Activated naive CD8-positive, alpha-beta T cell treated with anti-CD3 and anti-CD28 coated beads, Interleukin-2, amount 10 ng/mL, durations not matched to agents 7 days and 5 days (primary cell): ENCODE measurements around the gene VSX1. TPM values are rescaled to one million over a fixed set of nuclear protein-coding genes. Genes with fewer than 3 reads are reported as not detected.

ENCODE experiments used
- ATAC-seq: fragments of 150-1000 bp; cut with Tn5 transposase; one replicate; pipeline ENCODE4 v1.10.0; 2021; ENCODE audit warnings: low read depth, moderate library complexity
- POLR2A ChIA-PET: fragments of 350-600 bp; sonication (Branson Sonifier 250); formaldehyde crosslinking; loops from one replicate; lab custom pipeline; 2021; ENCODE audit warnings: antibody characterized with exemption; lab: Charles Lee
- DNase-seq: peaks from one replicate; pipeline ENCODE4 v3.0.0; 2021
- H3K27ac Mint-ChIP-seq: one replicate; pipeline ENCODE4 v1.8.0; 2022; ENCODE audit warnings: mild to moderate bottlenecking, mixed read lengths
- H3K27me3 Mint-ChIP-seq: one replicate; pipeline ENCODE4 v1.8.0; 2022; ENCODE audit warnings: mild to moderate bottlenecking, moderate library complexity, mixed read lengths
- H3K36me3 Mint-ChIP-seq: one replicate; pipeline ENCODE4 v1.8.0; 2021; ENCODE audit warnings: mild to moderate bottlenecking, mixed read lengths
- H3K4me1 Mint-ChIP-seq: one replicate; pipeline ENCODE4 v1.8.0; 2021; ENCODE audit warnings: mixed read lengths
- H3K4me3 Mint-ChIP-seq: one replicate; pipeline ENCODE4 v1.8.0; 2022; ENCODE audit warnings: mild to moderate bottlenecking, moderate library complexity, mixed read lengths
- H3K9me3 Mint-ChIP-seq: one replicate; pipeline ENCODE4 v1.8.0; 2021; ENCODE audit warnings: mixed read lengths
- total RNA-seq, 2 experiments: library from RNA; stranded (reverse); gene quantifications; one replicate each; pipeline ENCODE4 v1.2.3, GENCODE V29; 2021

Gene VSX1
- total RNA-seq, 2 experiments from 2014 or later = not detected

DNA sequence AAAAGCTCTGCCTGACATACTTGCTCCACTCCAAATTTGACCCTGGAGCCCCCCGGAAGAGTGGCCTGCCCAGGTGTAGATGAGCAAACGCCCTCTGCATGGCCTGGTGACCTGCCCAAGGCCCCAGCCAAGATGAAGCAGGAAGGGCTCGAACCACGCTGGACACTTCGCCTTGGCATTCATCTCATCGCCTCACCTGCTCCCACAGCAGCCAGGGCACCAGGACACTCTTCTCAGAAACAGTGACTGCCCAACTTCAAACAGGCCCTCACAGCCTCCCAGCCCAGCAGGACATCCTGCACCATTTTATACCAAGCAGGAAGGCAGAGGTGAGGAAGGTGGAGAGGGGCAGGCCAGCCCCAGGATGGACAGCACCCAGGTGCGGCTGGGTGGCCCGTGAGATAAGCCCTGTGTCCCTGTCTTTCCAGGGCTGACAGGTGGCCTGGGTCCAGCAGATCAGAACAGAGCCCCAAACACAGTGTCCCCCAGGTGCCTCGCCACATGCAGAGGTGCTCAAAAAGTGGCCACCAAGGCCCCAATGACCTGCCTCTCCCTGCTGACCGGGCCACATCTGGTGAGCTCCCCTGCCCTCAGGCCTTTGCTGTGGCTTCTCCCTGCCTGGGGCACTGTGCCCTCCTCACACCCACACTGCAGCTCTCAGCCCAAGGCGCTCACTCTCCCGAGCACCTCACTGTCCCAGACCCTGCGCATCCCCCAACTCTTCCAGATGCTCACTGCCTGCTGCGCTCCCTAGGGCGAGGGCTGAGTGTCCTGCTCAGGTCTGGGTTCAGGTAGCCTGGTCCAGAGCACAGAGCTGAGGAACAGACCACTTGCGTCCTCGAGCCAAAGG lies 31.2 kb downstream of the VSX1 start:
- DNase-seq (peak; percentile 19), ATAC-seq (no peak)
- POLR2A ChIA-PET = no interaction called here
- Mint-ChIP-seq H3K27me3 (no peaks in the 10 kb centered on the region), H3K4me3 (no peak overlapping the region), H3K9me3 (no peaks in the 10 kb centered on the region), H3K36me3 (peaks cover 16% of the 10 kb centered on the region), H3K4me1 (peaks cover 37% of the 10 kb centered on the region), H3K27ac (peak overlapping the region; percentile 45)

DNA sequence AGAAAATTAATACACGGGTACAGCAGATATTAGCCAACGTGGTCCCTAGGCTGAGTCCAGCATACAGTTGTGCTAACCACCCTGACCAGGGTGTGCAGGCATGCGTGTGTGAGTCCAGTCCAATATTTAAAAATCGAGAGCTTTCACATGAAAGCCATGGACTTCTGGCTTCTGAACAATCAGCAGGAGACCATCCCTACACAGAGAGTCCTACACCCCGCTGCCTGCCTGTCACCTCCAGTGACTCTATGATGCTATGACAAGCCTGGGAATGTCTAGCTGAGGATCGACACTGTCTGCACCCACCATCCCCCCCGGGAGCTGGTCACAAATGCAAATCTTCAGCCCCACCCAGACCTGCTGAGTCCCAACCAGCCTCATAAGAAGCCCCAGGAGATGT lies 31.9 kb downstream of the VSX1 start:
- POLR2A ChIA-PET = interaction anchor here (1.0 kb wide), 1 partner anchor 12 kb away, joined by 3 read pairs; no protein-coding TSS in a partner anchor
- Mint-ChIP-seq H3K9me3 (no peaks in the 10 kb centered on the region), H3K4me1 (peaks cover 35% of the 10 kb centered on the region), H3K27ac (no peak overlapping the region), H3K36me3 (peaks cover 15% of the 10 kb centered on the region), H3K27me3 (no peaks in the 10 kb centered on the region), H3K4me3 (no peak overlapping the region)
- ATAC-seq (no peak), DNase-seq (no peak)

DNA sequence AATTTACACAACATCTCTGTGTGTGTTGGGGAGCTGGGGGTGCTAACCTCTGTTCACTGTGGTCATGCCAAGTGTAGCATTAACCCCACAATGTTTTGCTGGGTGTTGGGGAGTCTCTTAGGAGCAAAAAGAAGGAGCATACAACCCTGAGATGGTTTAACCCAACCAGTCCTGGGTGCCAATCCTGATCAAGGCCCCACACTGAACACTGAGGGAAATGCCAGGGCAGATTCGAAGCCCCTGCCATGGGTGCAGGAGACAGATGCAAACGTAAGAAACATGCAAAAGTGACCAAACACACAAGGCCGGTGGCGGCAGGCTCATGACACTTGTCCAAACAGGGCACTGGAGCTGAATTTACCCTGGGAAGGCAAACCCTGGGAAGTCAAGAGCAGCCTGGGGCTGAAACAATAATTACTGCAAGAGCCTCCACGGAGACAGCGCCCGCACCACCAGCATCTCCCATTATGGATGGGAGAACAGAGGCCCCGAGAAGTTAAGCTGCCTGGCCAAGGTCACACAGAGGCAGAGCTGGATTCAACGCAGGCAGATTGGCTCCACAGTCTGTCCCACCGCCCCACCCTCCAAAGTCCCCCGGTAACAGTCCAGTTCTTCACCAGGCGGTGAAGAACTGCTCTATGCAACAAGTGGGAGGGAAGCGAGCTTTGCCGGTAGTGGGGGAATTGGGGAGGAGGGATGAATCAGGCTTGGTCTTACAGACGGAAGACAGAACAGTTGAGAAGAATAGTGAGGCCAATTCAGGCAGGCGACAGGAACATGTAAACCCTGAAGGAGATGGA lies 32.5 kb downstream of the VSX1 start:
- peak; percentile 15 for DNase-seq
- Mint-ChIP-seq H3K4me1 (peaks cover 29% of the 10 kb centered on the region), H3K27ac (no peak overlapping the region), H3K36me3 (peaks cover 9% of the 10 kb centered on the region), H3K9me3 (no peaks in the 10 kb centered on the region), H3K4me3 (no peak overlapping the region), H3K27me3 (no peaks in the 10 kb centered on the region)
- no peak for ATAC-seq
- POLR2A ChIA-PET = interaction anchor here (1.0 kb wide), 1 partner anchor 12 kb away, joined by 3 read pairs; no protein-coding TSS in a partner anchor

DNA sequence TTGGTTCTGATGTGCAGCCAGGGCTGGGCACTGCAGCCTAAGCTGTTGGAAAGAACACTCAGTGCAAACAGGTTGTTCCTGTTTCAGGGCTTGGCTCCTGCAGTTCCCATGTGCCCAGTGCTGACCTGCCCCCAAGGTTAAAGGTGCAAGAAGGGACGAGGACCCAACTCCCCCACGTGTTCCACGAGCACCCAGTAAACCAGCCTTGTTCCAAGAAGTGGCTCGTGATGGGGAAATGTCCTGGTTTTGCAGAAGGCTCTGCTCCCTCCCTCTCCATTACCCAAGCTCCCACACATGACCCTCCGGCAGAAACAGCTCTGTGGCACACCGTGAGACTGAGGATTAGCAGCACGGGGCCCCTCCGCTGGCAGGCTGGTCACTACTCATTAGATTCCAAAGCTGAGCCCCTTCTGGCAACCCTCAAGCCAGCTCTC lies 33.4 kb downstream of the VSX1 start:
- Mint-ChIP-seq H3K36me3 (peaks cover 8% of the 10 kb centered on the region), H3K4me1 (peaks cover 21% of the 10 kb centered on the region)

DNA sequence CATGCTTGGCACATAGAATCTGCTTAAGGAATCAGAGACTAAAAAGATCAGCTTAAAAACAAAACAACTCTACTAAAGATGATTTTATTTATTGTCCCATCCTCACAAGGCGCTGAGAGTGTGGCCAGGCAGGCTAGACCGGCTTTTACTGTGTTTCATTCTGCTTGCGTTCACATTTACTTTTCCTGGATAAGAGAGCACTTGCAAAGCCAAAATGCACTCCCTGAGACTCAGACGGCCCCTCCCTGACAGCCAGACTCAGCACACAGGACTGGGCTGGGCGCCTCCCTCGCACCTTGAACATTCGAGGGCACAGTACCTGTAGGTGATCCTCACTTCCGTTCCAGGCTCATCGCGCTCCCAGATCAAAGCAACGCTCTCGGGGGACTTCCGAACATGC lies 34.2 kb downstream of the VSX1 start:
- peaks cover 8% of the 10 kb centered on the region for H3K36me3 Mint-ChIP-seq
- no peak for ATAC-seq
- no peak overlapping the region for H3K4me3 Mint-ChIP-seq
- H3K9me3 Mint-ChIP-seq = no peaks in the 10 kb centered on the region
- peaks cover 21% of the 10 kb centered on the region for H3K4me1 Mint-ChIP-seq
- no peak for DNase-seq
- no peaks in the 10 kb centered on the region for H3K27me3 Mint-ChIP-seq
- H3K27ac Mint-ChIP-seq = no peak overlapping the region
- POLR2A ChIA-PET = no interaction called here

More for the DNA sequence above, 33.4 kb downstream of the VSX1 start:
- no peak overlapping the region for H3K4me3 Mint-ChIP-seq
- H3K27me3 Mint-ChIP-seq = no peaks in the 10 kb centered on the region
- H3K27ac Mint-ChIP-seq = no peak overlapping the region
- POLR2A ChIA-PET = no interaction called here
- H3K9me3 Mint-ChIP-seq = no peaks in the 10 kb centered on the region
- peak; percentile 16 for DNase-seq
- ATAC-seq = no peak

DNA sequence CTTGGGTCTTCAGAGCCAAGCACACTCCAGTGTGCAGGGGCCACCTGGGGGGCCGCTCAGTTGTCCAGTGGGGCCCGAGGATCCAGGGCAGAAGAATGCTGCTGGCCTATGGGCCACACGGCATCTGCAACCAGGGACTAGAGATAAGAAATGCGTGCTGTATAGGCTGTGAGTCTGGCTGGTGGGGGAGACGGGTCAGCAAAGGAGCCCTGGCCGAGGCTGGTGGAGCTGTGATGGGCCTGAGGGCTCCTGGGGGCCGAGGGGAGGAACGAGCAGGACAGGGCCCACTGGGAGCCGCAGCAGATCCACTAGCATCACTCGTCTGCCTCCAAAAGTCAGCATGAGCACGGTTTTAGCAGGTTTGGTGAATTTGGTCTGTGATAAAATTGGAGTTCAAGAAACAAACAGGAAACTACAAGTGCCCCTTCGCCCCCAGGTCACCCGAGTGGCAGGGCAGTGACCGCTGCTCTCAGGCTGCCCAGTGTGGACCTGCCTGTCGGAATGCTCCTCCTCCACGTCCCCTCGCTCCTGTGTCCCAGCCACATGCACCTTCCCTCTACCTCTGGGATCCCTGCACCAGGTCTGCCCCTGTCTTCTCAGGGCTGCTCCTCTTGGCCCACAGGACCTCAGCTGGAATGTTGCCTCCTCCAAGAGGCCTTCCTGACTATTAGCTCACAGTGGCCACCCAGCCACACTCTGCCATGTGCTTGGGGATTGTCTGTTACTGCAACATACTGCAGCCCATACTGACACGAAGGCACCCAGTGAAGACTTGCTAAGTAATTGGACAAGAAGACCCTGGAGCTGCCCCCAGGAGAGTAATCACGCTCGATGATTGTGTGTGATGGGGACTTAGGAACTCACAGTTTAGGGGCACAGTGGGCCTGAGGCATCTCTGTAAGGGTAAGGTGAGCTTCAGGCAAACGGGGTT lies 34.9 kb downstream of the VSX1 start:
- POLR2A ChIA-PET = interaction anchor here (3.9 kb wide), 1 partner anchor 11 kb away, joined by 23 read pairs; the partner anchor contains the start of gene ACSS1
- Mint-ChIP-seq H3K4me1 (peaks cover 22% of the 10 kb centered on the region), H3K27me3 (no peaks in the 10 kb centered on the region), H3K27ac (peak overlapping the region; percentile 32), H3K36me3 (peaks cover 8% of the 10 kb centered on the region), H3K9me3 (no peaks in the 10 kb centered on the region), H3K4me3 (no peak overlapping the region)
- ATAC-seq (no peak), DNase-seq (no peak)

DNA sequence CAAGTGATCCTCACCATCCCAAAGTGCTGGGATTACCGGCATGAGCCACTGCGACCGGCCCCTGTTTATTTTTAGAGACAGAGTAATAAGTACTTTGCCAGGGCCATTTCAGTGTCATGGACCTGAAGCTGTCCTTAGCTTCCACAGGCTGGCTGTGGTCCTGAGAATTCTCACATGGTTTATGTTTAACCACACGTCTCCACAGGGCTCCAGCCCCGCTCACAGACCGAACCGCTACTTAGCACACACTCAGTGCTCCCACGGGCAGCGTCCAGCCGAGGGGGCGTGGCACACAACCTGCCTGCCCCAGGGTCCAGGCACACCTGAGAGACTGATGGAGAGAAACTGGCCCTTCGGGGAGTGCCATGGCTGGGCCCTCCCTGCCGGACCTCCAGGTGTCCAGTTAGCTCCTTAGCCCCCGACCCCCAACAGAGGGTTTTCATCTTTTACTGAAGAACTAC lies 35.7 kb downstream of the VSX1 start:
- Mint-ChIP-seq H3K27ac (no peak overlapping the region), H3K27me3 (no peaks in the 10 kb centered on the region), H3K9me3 (no peaks in the 10 kb centered on the region), H3K4me3 (no peak overlapping the region), H3K4me1 (peaks cover 21% of the 10 kb centered on the region), H3K36me3 (peaks cover 8% of the 10 kb centered on the region)
- ATAC-seq (no peak), DNase-seq (no peak)
- POLR2A ChIA-PET = interaction anchor here (3.9 kb wide), 1 partner anchor 12 kb away, joined by 23 read pairs; the partner anchor contains the start of gene ACSS1

DNA sequence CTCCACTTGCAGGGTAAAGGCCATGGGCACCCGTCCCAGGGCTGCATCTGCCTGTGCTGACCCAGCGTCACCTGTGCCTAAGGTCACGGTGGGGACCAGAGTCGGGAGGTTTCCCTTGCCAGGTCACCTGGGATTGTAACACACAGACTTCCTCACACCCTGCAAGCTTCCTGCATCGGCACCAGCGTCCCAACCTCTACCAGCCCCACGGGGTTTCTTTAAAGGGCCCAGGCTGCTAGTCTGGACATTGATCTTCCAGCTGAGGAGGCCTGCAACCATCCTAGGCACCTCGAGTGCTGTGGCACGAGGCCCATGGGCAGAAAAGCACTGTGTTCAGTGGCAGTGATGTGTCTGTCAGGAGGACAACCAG lies 36.6 kb downstream of the VSX1 start:
- peak overlapping the region; percentile 57 for H3K27ac Mint-ChIP-seq
- H3K9me3 Mint-ChIP-seq = no peaks in the 10 kb centered on the region
- no peak overlapping the region for H3K4me3 Mint-ChIP-seq
- peaks cover 16% of the 10 kb centered on the region for H3K4me1 Mint-ChIP-seq
- POLR2A ChIA-PET = interaction anchor here (3.9 kb wide), 1 partner anchor 13 kb away, joined by 23 read pairs; the partner anchor contains the start of gene ACSS1
- DNase-seq (no peak), ATAC-seq (no peak)
- H3K27me3 Mint-ChIP-seq = no peaks in the 10 kb centered on the region
- H3K36me3 Mint-ChIP-seq = peaks cover 5% of the 10 kb centered on the region

DNA sequence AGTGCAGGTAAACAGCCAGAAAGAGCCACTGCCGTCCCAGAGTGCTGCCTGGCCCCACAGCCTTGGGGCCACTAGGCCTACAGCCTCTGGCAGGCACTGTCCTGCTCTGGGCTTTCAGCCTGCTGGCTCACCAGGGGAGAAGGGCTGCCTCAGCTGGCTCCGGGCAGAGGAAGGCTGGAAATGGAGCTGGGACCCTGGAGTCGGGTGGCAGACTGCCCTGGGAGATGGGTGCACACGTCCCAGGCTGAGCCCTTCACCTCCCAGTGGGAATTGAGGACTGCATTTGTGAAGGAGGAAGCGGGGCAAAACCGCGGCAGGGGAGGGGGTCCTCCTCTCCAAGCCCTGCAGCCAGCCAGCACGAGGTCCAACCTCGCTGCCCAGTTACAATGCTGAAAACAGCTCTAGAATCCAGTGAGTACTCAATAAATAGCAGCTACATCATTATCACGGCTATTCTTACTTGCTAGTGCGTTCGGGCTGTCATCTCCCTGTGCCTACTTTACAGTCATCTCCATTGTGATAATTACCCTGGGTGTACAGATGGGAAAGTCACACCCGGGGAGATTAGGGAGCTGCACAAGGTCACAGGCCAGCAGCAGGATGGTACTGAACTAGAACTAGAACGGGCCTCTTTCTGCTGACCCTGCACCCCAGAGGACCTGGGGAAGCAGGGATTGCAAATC lies 37.1 kb downstream of the VSX1 start:
- H3K4me3 Mint-ChIP-seq = no peak overlapping the region
- ATAC-seq = no peak
- H3K27me3 Mint-ChIP-seq = no peaks in the 10 kb centered on the region
- H3K9me3 Mint-ChIP-seq = no peaks in the 10 kb centered on the region
- POLR2A ChIA-PET = interaction anchor here (3.9 kb wide), 1 partner anchor 13 kb away, joined by 23 read pairs; the partner anchor contains the start of gene ACSS1
- H3K27ac Mint-ChIP-seq = peak overlapping the region; percentile 9
- H3K4me1 Mint-ChIP-seq = peaks cover 14% of the 10 kb centered on the region
- DNase-seq = no peak
- peaks cover 5% of the 10 kb centered on the region for H3K36me3 Mint-ChIP-seq

DNA sequence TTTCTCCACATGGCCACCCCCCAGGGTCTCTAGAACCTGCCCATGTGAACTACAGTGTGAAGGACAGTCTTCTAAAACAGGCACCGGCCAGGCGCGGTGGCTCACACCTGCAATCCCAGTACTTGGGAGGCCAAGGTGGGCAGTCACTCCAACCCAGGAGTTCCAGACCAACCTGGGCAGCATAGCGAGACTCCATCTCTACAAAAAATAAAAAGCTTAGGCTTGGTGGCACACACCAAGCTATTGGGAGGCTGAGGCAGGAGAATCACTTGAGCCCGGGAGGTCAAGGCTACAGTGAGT lies 37.7 kb downstream of the VSX1 start:
- Mint-ChIP-seq H3K36me3 (peaks cover 5% of the 10 kb centered on the region), H3K27me3 (no peaks in the 10 kb centered on the region), H3K27ac (peak overlapping the region; percentile 92), H3K4me3 (no peak overlapping the region), H3K9me3 (no peaks in the 10 kb centered on the region), H3K4me1 (peaks cover 14% of the 10 kb centered on the region)
- DNase-seq = no peak
- POLR2A ChIA-PET = interaction anchor here (3.9 kb wide), 1 partner anchor 14 kb away, joined by 23 read pairs; the partner anchor contains the start of gene ACSS1
- no peak for ATAC-seq

DNA sequence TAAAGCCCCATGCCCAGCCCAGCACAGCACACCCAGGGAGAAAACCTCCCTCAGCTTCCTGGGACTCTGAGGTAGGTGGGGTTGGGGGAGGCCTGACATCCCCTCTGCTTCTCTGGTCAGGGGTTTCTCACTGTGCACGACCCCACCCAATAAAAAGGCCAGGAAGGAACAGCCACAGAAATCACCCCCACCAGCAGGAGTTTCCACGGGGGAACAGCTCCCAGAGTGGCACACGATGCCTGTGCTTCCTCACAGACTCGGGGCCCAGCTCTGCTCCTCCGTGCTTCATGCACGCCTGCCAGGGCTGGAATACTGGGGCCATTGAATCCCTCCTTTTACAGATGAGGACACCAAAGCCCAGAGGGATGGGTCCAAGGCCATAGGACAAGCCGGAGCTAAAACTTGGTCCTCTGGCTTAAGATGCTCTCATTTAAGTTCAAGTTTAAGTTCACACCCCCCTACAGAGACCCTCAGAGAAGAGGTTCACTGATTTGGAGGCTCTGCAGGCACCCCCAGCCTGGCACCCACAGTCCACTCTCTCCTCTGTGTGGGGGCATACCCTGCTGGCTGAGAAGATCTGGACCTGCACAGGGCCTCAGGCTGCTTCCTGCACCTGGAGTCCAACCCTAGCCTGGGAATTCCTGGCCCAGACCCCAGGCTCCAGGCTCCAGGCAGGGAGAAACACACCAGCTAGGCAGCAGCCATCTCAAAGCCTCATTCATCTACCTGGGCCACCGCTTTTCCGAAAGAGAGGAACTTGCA lies 38.3 kb downstream of the VSX1 start:
- ATAC-seq (no peak), DNase-seq (no peak)
- H3K4me1 Mint-ChIP-seq = peaks cover 13% of the 10 kb centered on the region
- peaks cover 5% of the 10 kb centered on the region for H3K36me3 Mint-ChIP-seq
- peak overlapping the region; percentile 92 for H3K27ac Mint-ChIP-seq
- no peak overlapping the region for H3K4me3 Mint-ChIP-seq
- H3K27me3 Mint-ChIP-seq = no peaks in the 10 kb centered on the region
- no peaks in the 10 kb centered on the region for H3K9me3 Mint-ChIP-seq
- POLR2A ChIA-PET = interaction anchor here (3.9 kb wide), 1 partner anchor 14 kb away, joined by 23 read pairs; the partner anchor contains the start of gene ACSS1
